GM19238 (cell line): ENCODE measurements around the gene ADAMTSL1.

ENCODE experiments used
- DNase-seq: peaks from one replicate; pipeline ENCODE4 v3.0.0; 2011; ENCODE audit warnings: low spot score; ENCODE audit not compliant: insufficient read length

ADAMTSL1 gene

GRCh38 chr9:18467696-18468095 lies 6.3 kb upstream of the ADAMTSL1 start:
- no peak for DNase-seq

- no peak for DNase-seq
Observed at GRCh38 chr9:18472435-18472834, 1.5 kb upstream of the ADAMTSL1 start.

DNA sequence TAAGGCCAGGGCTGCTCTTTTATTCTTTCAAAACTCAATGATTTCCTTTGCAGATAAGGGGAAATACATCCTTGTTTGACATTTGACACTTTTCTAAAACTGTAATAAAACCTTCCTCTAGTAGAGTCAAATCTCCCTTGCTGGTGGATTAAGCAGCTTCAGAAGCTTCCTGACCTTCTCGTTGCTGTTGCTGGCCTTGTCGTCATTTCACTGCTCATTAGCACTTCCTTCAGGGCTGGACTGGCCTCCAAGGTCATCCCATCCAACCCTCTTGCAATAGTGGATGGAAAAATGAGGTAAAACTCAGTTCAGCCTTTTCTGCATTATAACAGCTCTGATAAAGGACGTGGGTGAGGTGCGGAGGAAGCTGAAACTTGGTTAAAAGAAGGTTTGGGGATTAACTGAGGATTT lies 1.1 kb upstream of the ADAMTSL1 start:
- DNase-seq = no peak

DNA sequence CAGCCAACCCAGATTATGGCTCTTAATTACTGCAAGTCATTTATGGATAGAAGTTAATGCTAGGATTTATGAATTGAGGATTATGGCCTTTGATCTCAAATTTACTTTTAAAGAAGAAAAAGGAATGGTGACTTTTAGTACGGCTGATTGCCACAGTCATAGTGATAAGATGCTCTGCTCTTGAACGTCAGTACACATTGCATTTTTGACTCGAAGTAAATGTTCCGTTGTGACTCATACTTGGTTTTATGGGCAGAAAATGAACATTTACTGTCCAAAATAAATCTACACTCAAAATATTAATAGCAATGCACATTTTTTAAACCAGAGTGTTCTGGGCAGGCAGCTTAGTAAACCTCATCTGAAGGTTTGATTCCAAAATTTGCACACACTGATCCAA lies 830 bp downstream of the ADAMTSL1 start:
- no peak for DNase-seq

- no peak for DNase-seq
Observed at GRCh38 chr9:18477121-18477660, 3.2 kb downstream of the ADAMTSL1 start.

DNA sequence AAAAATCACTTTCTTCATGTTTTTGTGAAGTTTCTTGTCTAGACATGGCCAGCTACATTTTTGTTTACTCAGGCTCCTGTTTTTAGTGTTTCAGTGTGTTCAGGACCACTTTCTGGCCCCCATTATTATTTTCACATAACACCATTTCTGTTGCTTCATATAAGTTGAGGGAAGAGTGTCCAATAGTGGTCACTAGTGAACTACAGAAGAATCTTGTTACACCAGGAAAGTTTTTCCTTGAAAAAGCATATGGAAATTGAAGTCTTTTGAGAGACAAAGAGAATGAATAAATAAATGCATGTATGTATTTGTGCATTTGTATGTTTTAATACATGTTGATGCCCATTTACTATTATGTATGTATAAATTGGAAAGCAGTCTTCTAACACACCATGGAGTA lies 3.8 kb downstream of the ADAMTSL1 start:
- no peak for DNase-seq

DNA sequence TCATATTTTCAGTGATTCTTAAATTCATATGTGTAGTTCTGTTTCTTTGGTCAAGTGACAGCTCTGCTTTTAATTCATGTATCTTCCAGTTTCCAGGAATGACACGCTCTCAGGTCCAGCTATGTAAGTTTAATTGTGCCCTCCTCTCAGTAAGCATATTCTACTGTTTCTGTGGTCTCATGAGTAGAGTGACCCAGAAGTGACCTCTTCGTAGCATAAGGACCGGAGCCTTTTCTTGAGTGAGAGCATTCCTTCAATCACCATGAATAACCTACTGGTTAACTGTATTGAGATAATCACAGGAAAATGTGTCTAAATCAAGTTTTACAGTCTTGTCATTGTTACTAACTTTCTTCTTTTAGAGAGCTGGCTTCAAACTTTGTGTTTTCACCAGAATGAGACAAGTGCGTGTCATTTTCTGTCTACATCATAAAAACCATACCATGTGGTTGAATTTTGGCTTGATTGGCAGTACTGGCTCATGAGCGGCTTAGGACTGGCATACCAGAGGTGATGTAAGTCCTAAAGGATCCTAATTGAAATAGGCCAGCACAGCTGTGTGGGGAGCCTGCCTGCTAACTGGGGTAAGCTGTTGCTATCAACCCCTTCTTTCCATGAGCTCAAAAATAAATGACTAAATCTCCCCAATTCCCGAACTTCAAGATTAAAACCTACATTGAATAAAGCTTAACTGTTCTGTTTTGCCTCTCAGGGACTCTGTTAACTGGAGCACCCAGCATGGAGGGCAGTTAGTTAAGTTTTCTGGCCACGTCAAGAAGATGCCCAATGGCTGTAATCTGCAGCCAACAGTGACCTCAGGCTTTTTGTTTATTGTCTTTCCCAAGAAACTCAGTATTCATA lies 4.8 kb downstream of the ADAMTSL1 start:
- DNase-seq = no peak

GRCh38 chr9:18479405-18479804 lies 5.5 kb downstream of the ADAMTSL1 start:
- no peak for DNase-seq

DNA sequence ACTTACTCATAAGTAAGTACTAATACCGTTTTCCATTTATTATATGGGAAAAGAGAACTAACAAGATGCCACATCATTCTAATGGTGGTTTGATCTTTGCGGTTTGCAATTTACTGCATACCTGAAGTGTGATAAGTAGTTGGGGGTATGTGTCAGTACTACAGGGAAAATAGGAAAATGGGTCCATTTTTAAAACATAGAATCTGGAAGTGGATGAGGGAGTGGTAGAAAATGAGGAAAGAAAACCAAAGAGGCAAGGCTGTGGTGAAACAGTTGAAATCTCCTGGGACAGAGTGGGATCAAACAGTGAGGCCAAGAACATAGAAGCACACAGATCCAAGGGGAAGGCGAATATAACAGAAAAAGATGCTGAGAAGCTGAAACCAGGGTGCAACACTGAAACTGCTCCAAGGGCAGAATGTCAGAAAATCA lies 6.7 kb downstream of the ADAMTSL1 start:
- no peak for DNase-seq

DNA sequence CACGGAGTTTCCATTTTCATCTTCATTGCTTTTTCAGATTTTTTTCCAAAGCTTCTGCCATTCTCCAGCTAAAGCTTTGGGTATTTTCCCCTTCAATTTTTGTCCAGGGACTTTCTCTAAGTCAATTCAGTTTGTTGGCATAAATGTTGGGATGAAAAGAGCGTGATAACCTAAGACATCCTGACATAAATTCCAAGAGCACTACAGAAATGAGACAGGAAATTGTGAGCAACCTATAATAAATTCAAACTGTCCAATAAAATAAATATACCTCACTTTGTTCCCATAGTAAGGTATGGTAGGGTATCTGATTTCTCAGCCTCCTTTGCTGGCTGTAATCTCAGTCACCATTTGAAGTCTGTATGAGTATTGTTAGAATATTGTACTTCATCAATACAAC lies 8.4 kb downstream of the ADAMTSL1 start:
- DNase-seq = no peak

GRCh38 chr9:18485714-18486113 lies 11.8 kb downstream of the ADAMTSL1 start:
- DNase-seq = no peak

GRCh38 chr9:18487611-18488010 lies 13.7 kb downstream of the ADAMTSL1 start:
- no peak for DNase-seq

GRCh38 chr9:18488886-18489285 lies 14.9 kb downstream of the ADAMTSL1 start:
- no peak for DNase-seq

- no peak for DNase-seq
Observed at GRCh38 chr9:18489861-18490260, 15.9 kb downstream of the ADAMTSL1 start.

DNA sequence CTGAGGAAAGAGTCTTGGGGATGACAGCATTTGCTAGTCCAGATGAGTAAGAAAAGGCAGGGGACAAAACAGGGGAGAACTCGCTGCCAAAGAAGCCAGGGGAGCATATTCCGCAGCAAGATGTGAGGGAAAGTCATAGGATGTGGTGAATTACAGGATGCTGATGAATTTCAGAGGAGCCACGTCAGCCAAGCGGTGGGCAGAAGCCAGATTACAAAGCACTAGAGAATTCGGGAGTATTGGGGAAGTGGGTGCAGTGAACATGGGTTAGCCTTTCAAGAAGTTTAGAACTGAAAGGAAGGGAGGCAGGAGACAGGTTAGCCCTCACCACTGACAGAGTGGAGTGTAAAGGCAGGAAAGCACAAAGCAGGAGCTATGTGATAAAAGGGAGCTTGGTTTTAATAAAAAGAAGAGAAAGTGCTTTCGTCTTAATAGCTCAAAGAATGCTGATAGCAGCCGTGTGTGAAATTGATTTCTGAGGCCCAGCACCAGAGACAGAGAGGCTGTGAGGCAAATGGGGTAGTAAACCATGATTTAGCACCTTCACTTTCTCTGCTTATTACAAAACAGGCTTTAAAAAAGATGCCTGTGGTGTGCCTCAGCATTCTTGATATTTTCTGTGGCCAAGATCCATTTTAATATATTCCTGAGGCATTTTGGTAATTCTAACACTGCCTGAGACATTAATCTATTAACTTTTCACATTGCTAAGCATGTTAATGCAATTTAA lies 16.9 kb downstream of the ADAMTSL1 start:
- DNase-seq = no peak

- no peak for DNase-seq
Observed at GRCh38 chr9:18492612-18493011, 18.7 kb downstream of the ADAMTSL1 start.

GRCh38 chr9:18493451-18493993 lies 19.6 kb downstream of the ADAMTSL1 start:
- DNase-seq = no peak

DNA sequence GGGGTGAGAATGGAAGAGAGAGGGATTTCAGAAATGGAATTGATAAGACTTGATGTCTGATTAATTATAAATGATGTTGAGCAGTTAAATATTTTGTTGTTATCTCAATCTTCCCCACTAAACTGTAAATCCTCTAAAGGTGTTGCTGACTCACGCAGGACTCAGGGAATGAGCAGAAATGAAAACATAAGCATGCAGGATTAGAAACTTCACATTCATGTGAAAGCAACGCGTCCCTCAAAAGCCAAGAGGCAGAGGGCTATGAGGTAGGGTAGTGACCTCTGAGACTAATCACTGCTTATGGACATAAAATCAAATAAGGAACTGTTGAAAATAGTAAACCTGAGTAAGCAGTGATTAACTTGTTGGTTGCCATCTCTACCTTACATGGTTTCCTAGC lies 21.1 kb downstream of the ADAMTSL1 start:
- no peak for DNase-seq

- no peak for DNase-seq
Observed at GRCh38 chr9:18496256-18497000, 22.5 kb downstream of the ADAMTSL1 start.

DNA sequence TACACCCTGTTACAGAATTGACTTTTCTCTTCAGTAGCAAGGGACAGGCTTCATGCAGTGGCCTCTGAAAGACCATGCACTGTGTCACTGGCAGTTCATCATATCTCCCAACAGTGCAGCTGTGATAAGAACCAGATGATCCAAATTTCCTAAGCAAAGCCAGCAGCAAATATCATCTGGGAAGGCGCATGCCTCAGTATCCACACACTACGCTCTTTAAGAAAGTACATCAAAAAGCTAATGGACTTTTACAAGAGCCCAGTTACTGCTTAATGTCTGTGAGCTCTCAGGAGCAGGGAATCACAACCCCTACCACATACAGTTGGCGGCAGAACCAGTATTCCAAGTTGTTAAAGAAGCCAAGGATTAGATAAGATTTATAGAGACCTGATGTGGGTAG lies 25.1 kb downstream of the ADAMTSL1 start:
- DNase-seq = no peak

- no peak for DNase-seq
Observed at GRCh38 chr9:18499980-18500379, 26.0 kb downstream of the ADAMTSL1 start.
